Activated CD8-positive, alpha-beta memory T cell treated with anti-CD3 and anti-CD28 coated beads for 4 hours (primary cell): ENCODE results near the gene RNASEH2B.

Source experiments
- DNase-seq, 2 donors: peaks; one replicate each; pipeline ENCODE4 v3.0.0-alpha.2; 2020; ENCODE audit warnings: low read depth in 2 of 2

The RNASEH2B gene

DNA sequence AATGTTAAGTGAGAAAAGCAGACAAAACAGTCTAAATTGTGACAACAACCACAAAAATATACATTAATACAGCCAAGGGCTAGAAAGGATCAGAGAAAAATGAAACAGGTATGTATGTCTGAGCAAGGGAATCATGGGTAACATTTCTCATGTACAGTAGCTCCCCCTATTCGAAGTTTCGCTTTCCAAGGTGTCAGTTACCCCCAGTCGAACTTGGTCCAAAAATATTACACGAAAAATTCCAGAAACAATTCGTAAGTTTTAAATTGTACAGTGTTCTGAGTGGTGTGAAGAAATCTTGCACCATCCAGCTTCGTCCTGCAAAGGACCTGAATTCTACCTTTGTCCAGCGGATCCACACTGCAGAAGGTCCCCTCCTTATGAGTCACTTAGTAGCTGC is 1.8 kb upstream of the RNASEH2B start:
- DNase-seq: no peak

GRCh38 chr13:50908371-50908770 is 1.2 kb upstream of the RNASEH2B start:
- no peak for DNase-seq

DNA sequence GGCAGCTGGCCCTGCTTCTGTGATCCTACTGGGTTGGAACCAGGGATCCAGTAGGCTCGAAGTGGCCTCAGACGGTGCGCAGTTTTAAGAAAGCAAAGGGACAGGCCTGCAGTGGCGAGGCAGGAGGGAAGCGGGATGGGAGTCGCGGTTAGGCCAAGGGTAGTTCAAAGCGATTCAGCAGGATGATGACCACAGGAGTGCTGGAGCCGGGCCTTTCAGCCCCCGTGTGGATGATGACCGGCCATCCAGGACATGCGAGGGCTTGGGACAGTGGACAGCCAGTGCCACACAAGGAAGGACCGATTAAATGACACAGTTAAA is 854 bp downstream of the RNASEH2B start:
- DNase-seq: no peak

DNA sequence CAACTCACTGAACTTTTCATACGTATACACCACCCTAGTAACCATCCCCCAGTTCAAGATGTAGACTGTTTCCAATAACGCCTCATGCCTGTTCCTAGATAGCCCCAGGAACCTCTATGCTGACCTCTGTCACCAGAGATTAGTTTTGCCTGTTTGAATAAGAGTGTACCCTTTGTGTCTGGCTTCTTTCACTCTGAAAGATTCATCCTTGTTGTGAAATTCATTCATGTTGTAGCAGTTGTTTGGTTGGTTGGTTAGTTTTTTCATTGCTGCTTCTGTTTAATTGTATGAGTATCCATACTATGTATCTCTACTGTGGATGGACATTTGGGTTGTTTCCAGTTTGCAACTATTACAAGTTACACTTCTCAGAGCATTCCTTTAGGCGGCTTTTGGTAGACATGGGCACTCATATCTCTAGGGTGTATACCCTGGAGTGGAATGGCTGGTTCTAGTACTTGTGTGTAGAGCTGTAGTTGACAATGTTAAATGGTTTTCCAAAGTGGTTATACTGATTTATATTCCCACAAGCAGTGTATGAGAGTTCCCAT is 1.6 kb downstream of the RNASEH2B start:
- no peak for DNase-seq

DNA sequence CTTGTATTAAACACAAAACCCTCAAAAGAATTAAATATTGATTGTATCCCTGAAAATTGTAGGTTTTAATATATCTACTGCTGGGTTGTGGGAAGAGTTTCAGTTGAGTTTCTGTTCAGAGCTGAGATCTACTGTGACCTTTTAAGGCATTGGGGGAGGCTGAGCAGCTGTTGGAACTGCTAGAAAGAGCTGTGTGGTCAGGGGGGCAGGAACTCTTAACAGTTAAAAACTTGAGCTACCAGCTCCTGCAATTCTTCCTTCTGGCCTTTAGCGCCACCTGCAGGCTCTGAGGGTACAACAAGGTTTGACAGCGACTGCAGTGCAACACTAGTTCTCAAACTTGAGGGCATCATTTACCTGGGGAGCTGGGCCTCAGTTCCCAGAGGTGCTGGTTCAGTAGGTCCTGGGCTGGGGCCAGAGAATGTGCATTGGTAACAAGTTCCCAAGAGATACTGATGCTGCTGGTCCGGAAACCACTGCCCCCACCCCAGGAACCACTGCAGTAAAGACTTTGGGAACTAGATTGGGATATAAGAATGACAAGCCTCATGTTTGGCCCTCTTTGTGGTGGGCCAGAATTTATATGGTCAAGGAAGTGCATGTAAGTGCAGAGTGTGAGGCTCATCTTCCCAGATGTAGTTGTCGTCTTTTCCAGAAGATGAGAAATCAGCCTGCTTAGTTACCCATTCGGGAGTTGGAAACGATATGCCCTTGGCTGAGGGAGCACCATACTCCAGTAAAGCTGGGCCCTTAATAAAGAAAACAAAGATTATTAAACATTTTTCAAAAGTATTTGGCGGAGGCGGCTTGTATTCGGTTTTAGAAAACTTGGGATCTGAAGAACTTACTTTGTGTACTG is 2.6 kb downstream of the RNASEH2B start:
- peak; percentile 78 to 88 for DNase-seq

DNA sequence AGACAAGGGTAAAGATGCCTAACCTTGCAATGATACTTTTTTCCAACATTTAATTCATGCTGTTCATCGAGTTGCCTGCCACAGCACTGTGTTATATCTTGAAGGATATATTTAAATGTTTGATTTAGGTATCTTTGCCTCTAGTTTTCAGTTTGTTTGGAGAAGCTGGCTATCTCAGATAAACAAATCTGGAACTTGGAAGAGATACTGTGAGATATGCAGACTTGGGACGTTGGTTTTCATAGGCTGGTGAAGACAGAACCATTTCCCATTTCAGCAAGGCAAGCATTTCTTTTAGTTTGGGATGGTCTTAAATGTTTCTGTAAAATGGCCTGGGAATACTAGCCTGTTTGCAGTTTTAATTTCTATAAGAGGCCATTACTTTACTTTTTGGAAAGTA is 3.3 kb downstream of the RNASEH2B start:
- no peak for DNase-seq

- no peak for DNase-seq
Observed at GRCh38 chr13:50914176-50914700, 4.6 kb downstream of the RNASEH2B start.

- DNase-seq: no peak
Observed at GRCh38 chr13:50914848-50915247, 5.3 kb downstream of the RNASEH2B start.

GRCh38 chr13:50915565-50915964 is 6.0 kb downstream of the RNASEH2B start:
- DNase-seq: no peak

DNA sequence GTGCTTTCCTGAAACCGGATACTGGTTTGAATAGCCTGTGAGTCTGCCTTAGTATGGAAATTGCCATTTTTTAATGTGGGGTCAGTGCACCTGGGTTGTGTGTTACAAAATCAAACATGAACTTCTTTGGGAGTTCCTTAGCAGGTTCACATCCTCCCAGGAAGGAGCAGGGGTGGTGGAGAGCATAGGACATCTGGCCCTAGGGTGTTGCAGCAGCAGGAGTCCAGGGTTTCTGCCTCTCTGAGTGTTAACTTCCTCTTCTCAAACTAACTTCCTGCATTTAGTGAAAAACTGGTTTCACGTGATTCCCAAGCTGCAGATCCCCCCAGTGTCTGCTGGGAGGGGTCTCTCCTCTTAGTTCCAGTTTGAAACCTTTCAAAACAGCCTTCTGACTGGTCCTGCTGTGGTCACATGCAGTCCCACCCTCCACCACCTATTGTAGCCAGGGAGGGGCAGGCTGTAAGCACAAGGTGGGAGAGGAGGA is 7.2 kb downstream of the RNASEH2B start:
- DNase-seq: no peak

GRCh38 chr13:50917572-50917971 is 8.0 kb downstream of the RNASEH2B start:
- no peak for DNase-seq

DNA sequence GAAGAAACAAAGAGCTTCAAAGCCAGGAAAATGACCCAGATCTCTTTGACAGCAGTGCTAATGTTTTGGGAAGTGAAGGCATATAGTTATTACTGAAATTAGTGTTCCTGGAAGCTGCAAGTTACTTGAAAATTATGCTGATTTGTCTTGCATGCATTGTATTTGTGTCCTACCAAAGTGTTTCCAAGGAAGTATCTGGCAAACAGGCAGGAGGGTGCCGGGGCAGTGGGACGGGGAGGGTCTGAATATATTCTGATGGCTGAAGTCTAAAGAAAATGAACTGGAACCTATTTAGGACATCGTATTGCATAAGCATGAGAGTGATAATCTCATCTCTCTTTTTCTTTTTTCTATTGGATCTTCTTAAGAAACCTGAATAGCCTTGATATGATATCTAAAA is 9.0 kb downstream of the RNASEH2B start:
- no peak for DNase-seq

DNA sequence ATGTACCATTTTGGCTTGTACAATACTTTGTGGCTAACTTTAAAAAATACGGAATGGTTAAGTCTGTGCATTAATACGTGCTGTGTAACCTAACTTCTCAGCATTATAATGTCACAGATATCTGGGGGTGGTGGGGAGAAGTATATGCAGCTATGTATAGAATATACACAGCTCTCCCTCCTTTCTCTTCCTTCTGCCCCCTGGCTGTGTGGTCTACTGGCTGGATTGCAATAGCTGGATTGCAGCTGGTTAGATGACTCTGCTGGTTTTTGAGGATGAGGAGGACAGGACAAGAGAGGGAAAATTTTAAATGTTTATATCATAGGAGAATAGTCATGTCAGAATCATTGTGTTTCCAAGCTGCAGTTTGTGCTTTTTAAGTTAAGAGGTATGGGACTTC is 9.7 kb downstream of the RNASEH2B start:
- DNase-seq: no peak

DNA sequence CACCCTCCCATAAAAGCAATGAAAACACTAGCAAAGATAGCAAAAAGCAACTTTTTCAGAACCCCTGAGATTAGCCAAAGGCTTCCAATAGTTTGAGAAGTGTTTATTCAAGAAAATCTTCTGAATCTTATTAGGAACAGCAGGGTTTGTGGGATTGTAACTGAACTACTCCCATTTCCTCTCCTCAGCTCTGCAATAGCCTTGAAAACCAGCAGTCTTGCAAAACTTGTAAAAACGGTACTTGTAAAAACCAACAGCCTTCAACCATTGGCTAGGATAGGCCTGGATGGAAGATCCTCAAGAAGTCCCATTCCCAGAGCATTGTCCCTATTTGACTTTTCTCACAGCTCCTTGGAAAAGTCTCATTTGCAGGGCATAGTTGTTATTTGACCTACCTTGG is 12.1 kb downstream of the RNASEH2B start:
- DNase-seq: no peak

GRCh38 chr13:50923272-50923671 is 13.7 kb downstream of the RNASEH2B start:
- no peak for DNase-seq

GRCh38 chr13:50924025-50924424 is 14.4 kb downstream of the RNASEH2B start:
- DNase-seq: no peak

GRCh38 chr13:50927701-50928100 is 18.1 kb downstream of the RNASEH2B start:
- DNase-seq: no peak

DNA sequence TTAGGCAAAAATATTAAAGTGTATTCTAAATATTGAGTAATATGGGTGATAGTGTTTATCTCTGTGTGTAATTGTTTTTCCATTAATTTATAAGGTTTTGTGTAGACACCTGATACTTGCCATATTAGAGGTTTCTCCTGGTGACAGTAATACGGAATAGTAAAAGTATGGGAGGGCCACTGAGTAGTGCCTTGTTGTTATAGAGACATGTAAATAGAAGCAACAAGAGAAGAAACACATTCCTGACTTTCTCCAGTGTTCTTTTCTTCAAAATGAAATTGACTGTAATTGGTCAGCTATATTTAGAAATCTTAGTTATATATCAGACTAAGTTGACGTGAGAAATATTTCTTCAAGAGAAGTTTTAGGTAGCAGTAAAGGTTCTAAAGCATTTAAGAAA is 18.5 kb downstream of the RNASEH2B start:
- DNase-seq: no peak

DNA sequence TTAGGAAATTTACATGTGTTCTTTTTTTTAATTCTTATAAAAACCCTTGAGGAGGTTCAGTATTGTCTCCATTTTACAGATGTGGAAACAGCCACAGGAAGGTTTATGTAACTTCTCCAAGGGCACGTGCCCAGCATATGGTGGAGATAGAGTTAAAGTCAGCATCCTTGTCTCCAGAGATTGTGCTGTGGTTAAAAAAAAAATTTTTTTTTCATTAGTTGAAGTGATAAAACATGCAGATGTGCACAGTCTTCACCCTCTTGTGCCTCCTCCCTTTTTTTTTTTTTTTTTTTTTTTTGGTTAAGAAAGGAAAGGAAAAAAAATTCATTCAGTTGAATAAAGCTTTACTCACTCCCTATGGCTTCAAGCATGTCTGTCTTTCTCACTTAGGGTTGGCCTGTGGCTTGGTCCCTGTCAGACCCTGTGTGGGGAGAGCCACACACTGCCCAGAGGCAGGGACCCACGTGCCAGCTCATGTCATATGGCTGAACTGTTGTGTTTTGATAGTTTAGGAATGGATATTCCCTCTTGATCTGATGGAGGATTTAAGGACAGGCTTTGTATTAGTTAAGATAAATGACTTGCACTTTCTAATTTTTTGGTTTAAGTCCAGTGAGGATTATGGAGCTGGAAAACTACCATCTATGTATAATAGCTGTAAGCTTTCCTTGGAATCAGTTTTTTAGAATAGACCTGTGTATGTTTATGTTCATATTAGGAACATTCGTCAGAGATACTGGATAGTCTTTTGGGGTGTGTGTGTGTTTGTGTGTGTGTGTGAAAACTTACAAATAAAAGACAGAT is 19.3 kb downstream of the RNASEH2B start:
- no peak for DNase-seq

DNA sequence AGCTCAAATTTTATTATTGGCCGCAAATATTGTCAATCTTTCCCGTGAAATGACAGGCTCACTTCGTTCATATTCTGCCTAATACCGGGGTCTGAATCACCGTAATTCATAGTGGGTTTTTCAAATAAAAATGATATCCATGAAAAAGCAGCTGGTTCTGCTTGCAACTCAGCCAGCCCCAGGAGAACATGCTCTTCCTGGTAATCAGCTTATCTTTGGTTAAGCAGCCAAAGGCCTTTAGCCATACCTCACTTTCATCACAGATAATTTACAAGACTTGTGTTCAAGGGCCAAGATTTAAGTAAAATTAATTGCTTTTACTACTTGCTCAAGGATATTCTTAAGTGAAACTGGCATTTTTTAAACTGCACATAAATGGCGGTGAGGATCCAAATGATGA is 22.5 kb downstream of the RNASEH2B start:
- no peak for DNase-seq

DNA sequence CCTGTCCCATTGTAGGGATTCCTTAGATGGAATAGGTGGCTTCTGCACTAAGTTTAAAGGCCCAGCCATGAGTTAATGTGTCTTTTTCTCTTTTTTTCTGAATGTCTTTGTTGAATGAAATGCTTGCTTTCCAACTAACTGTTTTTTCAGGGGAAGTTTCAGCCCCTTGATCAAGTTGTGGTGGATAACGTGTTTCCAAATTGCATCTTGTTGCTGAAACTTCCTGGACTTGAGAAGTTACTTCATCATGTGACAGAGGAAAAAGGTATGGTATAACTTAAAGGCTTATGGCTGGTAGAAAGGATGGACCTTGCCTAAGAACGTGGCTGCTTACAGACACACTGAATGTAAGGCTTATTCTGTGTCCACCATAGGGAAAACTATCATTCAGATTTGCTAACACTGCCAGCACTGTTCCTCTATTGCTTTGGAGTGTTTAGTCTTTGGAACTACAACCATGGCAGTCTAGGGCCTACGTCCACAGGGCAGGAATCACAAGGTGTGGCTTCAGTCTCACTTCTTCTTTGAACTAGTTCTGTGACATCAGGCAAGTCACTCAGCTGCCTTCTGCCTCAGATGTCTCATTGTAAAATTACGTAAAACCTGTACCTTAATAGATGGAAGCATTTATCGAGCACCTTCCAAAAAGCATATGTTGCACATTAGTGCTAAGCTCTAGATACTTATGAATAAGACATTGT is 25.3 kb downstream of the RNASEH2B start:
- DNase-seq: no peak

DNA sequence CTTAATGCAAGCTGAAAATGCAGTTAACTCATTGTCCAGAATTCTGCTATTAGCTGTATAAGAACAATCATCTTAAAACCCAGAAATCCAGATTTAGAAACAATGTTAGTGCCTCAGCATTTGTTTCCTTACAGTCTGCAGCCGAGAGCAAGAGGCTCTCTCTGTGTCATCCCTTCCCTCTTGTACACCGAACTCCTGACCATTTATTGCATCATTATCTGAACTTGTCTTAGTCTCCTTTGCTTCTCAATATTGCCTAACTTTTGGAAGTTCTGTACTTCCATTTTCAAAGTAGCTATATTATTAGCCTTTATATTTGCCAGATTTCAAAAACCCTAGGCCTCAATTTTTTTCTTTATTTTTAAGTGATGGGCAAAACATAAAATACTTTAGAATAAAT is 27.1 kb downstream of the RNASEH2B start:
- no peak for DNase-seq
